HL-60/S4 (cell line): Measurements from ENCODE around the gene VSNL1.

Experiments
- in situ Hi-C: fragments of 300-500 bp; cut with MboI; formaldehyde crosslinking; loops from 2 replicates; pipeline ENCODE4 v1.14.3; 2022; ENCODE audit warnings: low sequenced_read_pairs

VSNL1 gene

GRCh38 chr2:17640406-17640805 lies 99.9 kb downstream of the VSNL1 start:
- in situ Hi-C loops, result loop anchor here (25.0 kb wide), 1 partner anchor 878 kb away; no protein-coding TSS in a partner anchor

GRCh38 chr2:17643031-17643615 lies 102.6 kb downstream of the VSNL1 start:
- in situ Hi-C loops, result loop anchor here (25.0 kb wide), 1 partner anchor 881 kb away; no protein-coding TSS in a partner anchor

GRCh38 chr2:17644997-17645720 lies 104.7 kb downstream of the VSNL1 start:
- in situ Hi-C loops, result loop anchor here (25.0 kb wide), 1 partner anchor 883 kb away; no protein-coding TSS in a partner anchor

- in situ Hi-C loops, result loop anchor here (25.0 kb wide), 1 partner anchor 884 kb away; no protein-coding TSS in a partner anchor
Measured at GRCh38 chr2:17646081-17646554, 105.6 kb downstream of the VSNL1 start.

GRCh38 chr2:17646838-17647701 lies 106.6 kb downstream of the VSNL1 start:
- in situ Hi-C loops, result loop anchor here (25.0 kb wide), 1 partner anchor 885 kb away; no protein-coding TSS in a partner anchor

- in situ Hi-C loops, result loop anchor here (25.0 kb wide), 1 partner anchor 886 kb away; no protein-coding TSS in a partner anchor
Measured at GRCh38 chr2:17648581-17648980, 108.1 kb downstream of the VSNL1 start.

GRCh38 chr2:17649026-17649425 lies 108.5 kb downstream of the VSNL1 start:
- in situ Hi-C loops, result loop anchor here (25.0 kb wide), 1 partner anchor 887 kb away; no protein-coding TSS in a partner anchor

GRCh38 chr2:17652681-17653394 lies 112.3 kb downstream of the VSNL1 start:
- in situ Hi-C loops, result no loop called here

GRCh38 chr2:17657759-17658158 lies 117.3 kb downstream of the VSNL1 start:
- in situ Hi-C loops, result no loop called here

GRCh38 chr2:17658251-17658843 lies 117.9 kb downstream of the VSNL1 start:
- in situ Hi-C loops, result no loop called here

GRCh38 chr2:17660219-17660618 lies 119.7 kb downstream of the VSNL1 start:
- in situ Hi-C loops, result no loop called here

GRCh38 chr2:17661460-17661859 lies 121.0 kb downstream of the VSNL1 start:
- in situ Hi-C loops, result no loop called here

- in situ Hi-C loops, result no loop called here
Measured at GRCh38 chr2:17662723-17663122, 122.2 kb downstream of the VSNL1 start.

- in situ Hi-C loops, result no loop called here
Measured at GRCh38 chr2:17664534-17664933, 124.0 kb downstream of the VSNL1 start.

- in situ Hi-C loops, result no loop called here
Measured at GRCh38 chr2:17667898-17668297, 127.4 kb downstream of the VSNL1 start.

GRCh38 chr2:17672583-17673317 lies 132.3 kb downstream of the VSNL1 start:
- in situ Hi-C loops, result no loop called here

GRCh38 chr2:17674817-17675216 lies 134.3 kb downstream of the VSNL1 start:
- in situ Hi-C loops, result no loop called here

- in situ Hi-C loops, result no loop called here
Measured at GRCh38 chr2:17680119-17680518, 139.6 kb downstream of the VSNL1 start.

- in situ Hi-C loops, result no loop called here
Measured at GRCh38 chr2:17682098-17682857, 141.8 kb downstream of the VSNL1 start.
